ENCODE results near the gene DHCR24.

Gene DHCR24

GRCh38 chr1:54810153-54810942 lies 76.6 kb downstream of the DHCR24 start:
- TF ChIP-seq, protein P1, sequence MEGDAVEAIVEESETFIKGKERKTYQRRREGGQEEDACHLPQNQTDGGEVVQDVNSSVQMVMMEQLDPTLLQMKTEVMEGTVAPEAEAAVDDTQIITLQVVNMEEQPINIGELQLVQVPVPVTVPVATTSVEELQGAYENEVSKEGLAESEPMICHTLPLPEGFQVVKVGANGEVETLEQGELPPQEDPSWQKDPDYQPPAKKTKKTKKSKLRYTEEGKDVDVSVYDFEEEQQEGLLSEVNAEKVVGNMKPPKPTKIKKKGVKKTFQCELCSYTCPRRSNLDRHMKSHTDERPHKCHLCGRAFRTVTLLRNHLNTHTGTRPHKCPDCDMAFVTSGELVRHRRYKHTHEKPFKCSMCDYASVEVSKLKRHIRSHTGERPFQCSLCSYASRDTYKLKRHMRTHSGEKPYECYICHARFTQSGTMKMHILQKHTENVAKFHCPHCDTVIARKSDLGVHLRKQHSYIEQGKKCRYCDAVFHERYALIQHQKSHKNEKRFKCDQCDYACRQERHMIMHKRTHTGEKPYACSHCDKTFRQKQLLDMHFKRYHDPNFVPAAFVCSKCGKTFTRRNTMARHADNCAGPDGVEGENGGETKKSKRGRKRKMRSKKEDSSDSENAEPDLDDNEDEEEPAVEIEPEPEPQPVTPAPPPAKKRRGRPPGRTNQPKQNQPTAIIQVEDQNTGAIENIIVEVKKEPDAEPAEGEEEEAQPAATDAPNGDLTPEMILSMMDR (conservative IDR thresholded peaks at IDR 0.05; ENCODE audit: low read depth, low read length): peak; percentile 94
- H3K4me3 ChIP-seq (ENCODE audit: low read depth, low read length): no peak overlapping the region
- peak; percentile 65 for DNase-seq (ENCODE audit: low read depth)

DNA sequence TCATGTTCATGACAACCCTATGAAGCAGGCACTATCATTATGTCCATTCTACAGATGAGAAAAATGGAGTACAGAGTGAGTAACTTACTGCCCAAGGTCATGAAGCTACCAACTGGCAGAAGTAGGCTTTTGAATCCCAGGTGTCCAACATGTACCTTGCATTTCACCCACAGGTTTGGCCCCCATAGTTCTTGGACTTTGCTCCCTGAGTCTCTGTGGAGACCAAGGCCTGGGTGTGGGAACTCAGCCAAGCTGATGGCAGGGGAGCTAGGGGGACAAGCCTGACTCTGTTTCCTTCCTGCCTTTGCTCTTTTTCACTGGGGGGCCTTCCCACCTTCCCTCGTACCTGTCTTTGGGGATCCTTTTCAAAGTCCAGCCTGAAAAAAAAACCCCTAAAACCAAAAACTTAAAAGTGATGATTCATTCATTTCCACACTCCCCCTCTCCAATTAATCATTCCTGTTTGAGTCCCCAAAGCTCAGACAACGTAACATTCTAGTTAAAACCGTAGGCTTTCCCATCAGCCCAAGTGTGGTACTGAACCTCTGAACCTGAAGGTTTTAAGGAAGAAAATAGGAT lies 77.4 kb downstream of the DHCR24 start:
- no peak for DNase-seq (ENCODE audit: low read depth)
- TF ChIP-seq, protein P1 (conservative IDR thresholded peaks at IDR 0.05; ENCODE audit: low read depth, low read length): no peak
- H3K4me3 ChIP-seq (ENCODE audit: low read depth, low read length): no peak overlapping the region

- H3K4me3 ChIP-seq (ENCODE audit: low read depth, low read length): no peak overlapping the region
- no peak for DNase-seq (ENCODE audit: low read depth)
- TF ChIP-seq, protein P1 (conservative IDR thresholded peaks at IDR 0.05; ENCODE audit: low read depth, low read length): peak; percentile 43
Observed at GRCh38 chr1:54808443-54809207, 78.4 kb downstream of the DHCR24 start.

DNA sequence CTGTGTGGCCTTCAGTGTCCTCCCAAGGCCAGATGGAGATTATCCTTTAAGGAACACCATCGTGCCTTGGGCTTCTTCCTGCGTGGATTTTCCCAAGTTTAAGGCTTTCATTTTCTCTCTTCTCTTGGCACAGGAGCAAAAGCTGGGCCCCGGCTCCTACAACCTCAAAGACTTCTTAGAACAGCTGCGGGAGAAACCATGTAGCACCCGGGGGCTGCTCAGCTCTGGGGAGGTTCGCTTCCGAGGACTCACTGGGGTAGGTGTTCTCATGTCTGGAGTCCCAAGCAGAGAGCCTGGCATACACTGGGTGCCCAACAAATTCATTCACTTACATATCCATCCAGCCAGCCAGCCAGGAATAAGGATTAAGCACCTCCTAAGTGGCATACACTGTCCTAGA lies 79.2 kb downstream of the DHCR24 start:
- TF ChIP-seq, protein P1 (conservative IDR thresholded peaks at IDR 0.05; ENCODE audit: low read depth, low read length): no peak
- DNase-seq (ENCODE audit: low read depth): no peak
- H3K4me3 ChIP-seq (ENCODE audit: low read depth, low read length): no peak overlapping the region

GRCh38 chr1:54806931-54807611 lies 79.9 kb downstream of the DHCR24 start:
- TF ChIP-seq, protein P1 (conservative IDR thresholded peaks at IDR 0.05; ENCODE audit: low read depth, low read length): no peak
- DNase-seq (ENCODE audit: low read depth): no peak
- H3K4me3 ChIP-seq (ENCODE audit: low read depth, low read length): no peak overlapping the region

DNA sequence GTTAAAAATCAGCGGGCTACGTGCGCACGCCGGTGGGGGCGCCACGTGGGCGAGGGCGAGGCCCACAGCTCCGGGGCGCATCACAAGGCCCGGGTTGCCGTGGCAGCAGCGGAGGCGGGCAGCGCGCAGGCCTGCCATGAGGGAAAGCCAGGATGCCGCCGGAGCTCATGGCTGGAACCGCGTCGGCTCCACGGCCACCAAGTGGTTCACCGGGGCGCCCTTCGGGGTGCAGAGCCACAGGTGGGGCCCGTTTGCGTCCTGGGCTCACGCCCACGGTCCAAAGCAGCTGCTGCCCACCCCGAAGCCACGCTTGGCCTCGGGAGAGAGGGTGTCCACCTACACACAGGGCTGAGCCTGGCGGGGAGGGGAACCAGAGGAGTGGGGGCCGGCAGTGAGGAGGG lies 81.0 kb downstream of the DHCR24 start:
- no peak overlapping the region for H3K4me3 ChIP-seq (ENCODE audit: low read depth, low read length)
- no peak for DNase-seq (ENCODE audit: low read depth)
- TF ChIP-seq, protein P1 (conservative IDR thresholded peaks at IDR 0.05; ENCODE audit: low read depth, low read length): no peak
